Measurements from ENCODE around the gene MAST2. TPM values are rescaled to one million over a fixed set of nuclear protein-coding genes. Genes with fewer than 3 reads are reported as not detected.

Gene MAST2
- total RNA-seq, 2 donors from 2014 or later = 9.9 TPM

DNA sequence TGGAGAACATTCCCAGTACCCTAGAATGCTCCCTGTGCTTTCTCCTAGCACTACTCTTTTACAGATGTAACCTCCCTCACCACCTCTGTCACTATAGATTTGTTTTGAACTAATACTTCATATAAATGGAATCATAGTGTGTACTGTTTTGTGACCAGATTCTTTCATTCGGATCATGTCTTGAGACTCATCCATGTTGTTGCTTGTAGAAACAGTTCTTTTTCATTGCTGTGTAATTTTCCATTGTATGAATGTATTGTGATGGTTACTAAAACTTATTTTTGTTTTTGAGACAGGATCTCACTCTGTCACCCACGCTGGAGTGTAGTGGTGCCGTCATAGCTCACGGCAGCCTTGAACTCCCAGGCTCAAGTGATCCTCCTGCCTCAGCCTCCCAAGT is 2.7 kb downstream of the MAST2 start:
- Histone ChIP-seq H3K27ac (no peak overlapping the region), H3K9me3 (no peaks in the 10 kb centered on the region), H3K4me3 (no peak overlapping the region), H3K27me3 (no peaks in the 10 kb centered on the region), H3K4me1 (peaks cover 20% of the 10 kb centered on the region), H3K36me3 (replicated peaks in 1 of 2; ENCODE audit: insufficient read depth in 1 of 2, low read depth in 2 of 2) (no peaks in the 10 kb centered on the region)
- DNase-seq (no peak), ATAC-seq (no peak)
- 94 to 100% methylated on average over 4 of the region's 4 CpGs for WGBS, 2 donors
- intact Hi-C loops (cut with DNase I) = no loop called here
- TF ChIP-seq, protein P1, sequence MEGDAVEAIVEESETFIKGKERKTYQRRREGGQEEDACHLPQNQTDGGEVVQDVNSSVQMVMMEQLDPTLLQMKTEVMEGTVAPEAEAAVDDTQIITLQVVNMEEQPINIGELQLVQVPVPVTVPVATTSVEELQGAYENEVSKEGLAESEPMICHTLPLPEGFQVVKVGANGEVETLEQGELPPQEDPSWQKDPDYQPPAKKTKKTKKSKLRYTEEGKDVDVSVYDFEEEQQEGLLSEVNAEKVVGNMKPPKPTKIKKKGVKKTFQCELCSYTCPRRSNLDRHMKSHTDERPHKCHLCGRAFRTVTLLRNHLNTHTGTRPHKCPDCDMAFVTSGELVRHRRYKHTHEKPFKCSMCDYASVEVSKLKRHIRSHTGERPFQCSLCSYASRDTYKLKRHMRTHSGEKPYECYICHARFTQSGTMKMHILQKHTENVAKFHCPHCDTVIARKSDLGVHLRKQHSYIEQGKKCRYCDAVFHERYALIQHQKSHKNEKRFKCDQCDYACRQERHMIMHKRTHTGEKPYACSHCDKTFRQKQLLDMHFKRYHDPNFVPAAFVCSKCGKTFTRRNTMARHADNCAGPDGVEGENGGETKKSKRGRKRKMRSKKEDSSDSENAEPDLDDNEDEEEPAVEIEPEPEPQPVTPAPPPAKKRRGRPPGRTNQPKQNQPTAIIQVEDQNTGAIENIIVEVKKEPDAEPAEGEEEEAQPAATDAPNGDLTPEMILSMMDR (IDR thresholded peaks at IDR 0.05) = no peak
- no peak for TF ChIP-seq POLR2A (IDR thresholded peaks at IDR 0.05)

DNA sequence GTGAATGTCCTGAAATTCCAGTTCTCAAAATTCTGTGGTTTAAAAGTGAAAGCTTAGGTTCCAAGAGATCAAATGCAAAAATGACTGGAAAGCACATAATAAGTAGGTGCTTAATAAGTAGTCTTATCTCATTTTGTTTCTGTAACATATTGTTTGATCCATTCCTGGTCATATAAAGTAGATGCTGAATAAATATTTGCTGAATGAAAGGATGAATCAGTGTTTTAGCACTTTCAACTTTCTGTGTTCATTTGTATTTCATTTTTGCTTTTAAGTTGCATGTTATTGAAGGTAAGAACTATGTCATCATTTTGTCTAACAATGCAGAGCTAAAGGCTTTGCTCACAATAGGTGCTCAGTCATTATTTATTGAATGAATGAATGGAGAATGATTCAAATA is 6.3 kb downstream of the MAST2 start:
- H3K4me1 ChIP-seq = peaks cover 4% of the 10 kb centered on the region
- intact Hi-C loops (cut with DNase I) = no loop called here
- H3K36me3 ChIP-seq (replicated peaks in 1 of 2; ENCODE audit: insufficient read depth in 1 of 2, low read depth in 2 of 2) = no peaks in the 10 kb centered on the region
- no peak for DNase-seq
- H3K27ac ChIP-seq = no peak overlapping the region
- H3K4me3 ChIP-seq = no peak overlapping the region
- ATAC-seq = no peak
- no peaks in the 10 kb centered on the region for H3K27me3 ChIP-seq
- H3K9me3 ChIP-seq = no peaks in the 10 kb centered on the region
- TF ChIP-seq, protein P1 (IDR thresholded peaks at IDR 0.05) = no peak
- TF ChIP-seq POLR2A (IDR thresholded peaks at IDR 0.05) = no peak

DNA sequence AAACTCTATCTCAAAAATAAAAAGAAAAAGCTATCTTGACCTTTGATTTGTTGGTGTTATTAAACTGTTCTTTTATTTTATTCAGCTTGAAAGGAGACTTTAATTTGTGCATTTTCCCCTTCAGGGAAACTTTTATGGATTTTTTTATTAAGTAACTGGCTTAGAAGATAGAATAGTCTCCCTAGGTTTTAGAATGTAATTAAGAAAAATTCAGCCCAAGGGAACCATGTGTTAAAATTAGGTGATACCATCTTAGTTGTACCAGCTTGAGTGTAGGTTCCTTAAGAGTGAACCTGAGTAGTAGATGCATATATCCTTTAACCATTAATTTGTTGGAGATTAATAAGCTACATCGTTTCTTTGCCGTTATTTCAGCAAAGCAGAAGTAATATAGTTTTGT is 11.4 kb downstream of the MAST2 start:
- DNase-seq (no peak), ATAC-seq (no peak)
- TF ChIP-seq, protein P1 (IDR thresholded peaks at IDR 0.05) = no peak
- TF ChIP-seq POLR2A (IDR thresholded peaks at IDR 0.05) = no peak
- Histone ChIP-seq H3K27ac (no peak overlapping the region), H3K4me3 (no peak overlapping the region), H3K4me1 (no peaks in the 10 kb centered on the region), H3K36me3 (replicated peaks in 1 of 2; ENCODE audit: insufficient read depth in 1 of 2, low read depth in 2 of 2) (no peaks in the 10 kb centered on the region), H3K9me3 (no peaks in the 10 kb centered on the region), H3K27me3 (no peaks in the 10 kb centered on the region)
- intact Hi-C loops (cut with DNase I) = no loop called here
- 96 to 100% methylated on average over 2 of the region's 2 CpGs for WGBS, 2 donors

DNA sequence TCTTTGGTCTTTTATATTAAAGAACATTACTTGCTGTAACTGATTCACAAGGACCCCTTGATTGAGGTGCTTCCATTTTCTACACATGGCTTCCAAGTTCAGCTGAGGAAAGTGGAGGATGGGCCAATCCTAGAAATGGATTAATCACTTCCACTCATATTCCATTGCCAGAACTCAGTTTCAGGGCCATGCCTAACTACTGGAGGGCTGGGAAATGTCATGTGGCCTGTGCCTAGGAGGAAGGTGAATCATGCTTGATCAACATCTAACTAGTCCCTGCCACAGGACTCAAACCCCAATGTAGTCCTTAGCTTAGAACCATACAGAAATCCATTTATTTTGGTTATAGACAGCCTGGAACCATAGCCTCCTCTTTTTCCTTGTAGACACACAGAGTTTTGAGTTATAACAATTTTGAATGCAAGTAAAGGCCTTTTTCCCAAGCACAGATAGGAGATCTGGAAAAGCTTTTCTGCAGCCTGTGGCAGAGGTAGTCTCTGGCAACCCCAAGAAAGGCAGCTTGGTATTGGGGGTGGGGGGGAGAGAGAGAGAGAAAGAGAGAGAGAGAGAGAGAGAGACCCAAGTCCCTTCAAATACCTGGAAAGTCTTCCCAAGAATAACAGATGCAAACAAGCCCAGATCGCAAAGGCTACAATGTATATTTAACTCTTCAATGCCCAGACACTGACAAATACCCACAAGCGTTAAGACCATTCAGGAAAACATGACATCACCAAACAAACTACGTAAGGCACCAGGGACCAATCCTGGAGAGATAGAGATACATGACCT is 12.5 kb downstream of the MAST2 start:
- ATAC-seq (no peak), DNase-seq (no peak)
- no peaks in the 10 kb centered on the region for H3K27me3 ChIP-seq
- no peaks in the 10 kb centered on the region for H3K4me1 ChIP-seq
- intact Hi-C loops (cut with DNase I) = no loop called here
- no peak overlapping the region for H3K27ac ChIP-seq
- no peak overlapping the region for H3K4me3 ChIP-seq
- no peaks in the 10 kb centered on the region for H3K36me3 ChIP-seq (replicated peaks in 1 of 2; ENCODE audit: insufficient read depth in 1 of 2, low read depth in 2 of 2)
- WGBS, 2 donors = 66 to 85% methylated on average over 3 of the region's 3 CpGs
- TF ChIP-seq, protein P1 (IDR thresholded peaks at IDR 0.05) = no peak
- TF ChIP-seq POLR2A (IDR thresholded peaks at IDR 0.05) = no peak
- H3K9me3 ChIP-seq = no peaks in the 10 kb centered on the region

DNA sequence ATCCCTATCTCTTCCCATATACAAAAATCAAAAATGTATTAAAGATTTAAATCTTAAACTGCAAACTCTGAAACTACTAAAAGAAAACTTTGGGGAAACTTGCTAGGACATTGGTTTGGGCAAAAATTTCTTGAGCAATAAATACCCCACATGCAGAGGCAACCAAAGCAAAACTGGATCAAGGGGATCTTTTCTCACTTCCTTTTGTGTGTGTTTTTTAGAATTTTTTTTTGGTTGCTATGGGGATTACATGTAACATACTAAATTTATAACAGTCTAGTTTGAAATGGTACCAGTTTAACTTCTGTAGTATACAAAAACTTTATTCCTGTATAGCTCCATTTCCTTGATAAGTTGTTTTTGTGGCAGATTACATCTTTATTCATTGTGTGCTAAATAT is 16.8 kb downstream of the MAST2 start:
- peaks cover 3% of the 10 kb centered on the region for H3K4me1 ChIP-seq
- no peak overlapping the region for H3K27ac ChIP-seq
- no peaks in the 10 kb centered on the region for H3K9me3 ChIP-seq
- intact Hi-C loops (cut with DNase I) = no loop called here
- H3K36me3 ChIP-seq (replicated peaks in 1 of 2; ENCODE audit: insufficient read depth in 1 of 2, low read depth in 2 of 2) = no peaks in the 10 kb centered on the region
- no peak for DNase-seq
- no peaks in the 10 kb centered on the region for H3K27me3 ChIP-seq
- H3K4me3 ChIP-seq = no peak overlapping the region
- no peak for ATAC-seq
- TF ChIP-seq, protein P1 (IDR thresholded peaks at IDR 0.05) = no peak
- TF ChIP-seq POLR2A (IDR thresholded peaks at IDR 0.05) = no peak
